Measurements from ENCODE around the gene TRIM15.
"Not testable (repeated sequence)": the region's sequence is repeated elsewhere in the genome, so short reads cannot be mapped to it uniquely, and the experiment has no call there.

Gene TRIM15

DNA sequence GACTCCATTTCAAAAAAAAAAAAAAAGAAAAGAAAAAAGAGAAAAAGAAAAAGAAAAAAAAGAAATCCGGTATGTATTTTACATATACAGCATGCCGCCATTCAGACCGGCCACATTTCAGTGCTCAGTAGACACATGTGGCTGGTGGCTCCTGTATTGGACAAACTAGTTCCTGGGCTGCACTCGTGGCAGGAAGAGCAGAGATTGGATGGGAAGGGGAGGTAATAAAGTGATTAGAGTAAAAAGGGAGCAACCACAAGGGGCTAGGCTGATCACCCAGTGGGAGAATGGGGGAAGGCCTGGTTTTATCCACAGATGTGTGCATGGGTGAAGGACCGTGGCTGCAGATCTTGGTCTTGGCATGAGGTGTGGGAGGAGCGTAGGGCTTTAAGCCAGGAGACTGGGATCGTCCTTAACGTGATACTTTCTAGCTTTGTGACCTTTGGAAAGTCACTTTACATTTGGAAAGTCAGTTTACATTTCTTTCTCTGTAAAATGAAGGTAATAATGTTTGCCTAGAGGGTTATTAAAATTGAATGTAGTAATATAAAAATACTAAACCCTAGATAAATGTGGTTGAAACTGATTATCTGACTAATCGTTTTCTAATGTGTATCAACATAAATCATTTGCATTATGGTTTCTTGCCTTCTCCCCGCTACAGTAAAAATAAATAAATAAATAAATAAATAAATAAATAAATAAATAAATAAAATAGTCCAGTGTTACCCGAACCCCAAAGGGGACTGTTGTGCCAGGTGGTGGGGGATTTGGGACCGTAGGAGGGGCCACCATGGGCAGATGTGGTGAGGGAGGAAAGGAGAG lies 869 bp upstream of the TRIM15 start:
- DNase-seq (ENCODE audit: low read depth in 3 of 3), result no peak

- no peak for DNase-seq (ENCODE audit: low read depth in 3 of 3)
Observed at GRCh38 chr6:30163918-30164654, 740 bp downstream of the TRIM15 start.

- no peak for DNase-seq (ENCODE audit: low read depth in 3 of 3)
Observed at GRCh38 chr6:30164714-30165113, 1.4 kb downstream of the TRIM15 start.

GRCh38 chr6:30165238-30165637 lies 1.9 kb downstream of the TRIM15 start:
- DNase-seq (ENCODE audit: low read depth in 3 of 3), result not testable (repeated sequence)

- peak in 1 of 3 experiments; percentile 9 for DNase-seq (ENCODE audit: low read depth in 3 of 3)
Observed at GRCh38 chr6:30167101-30167500, 3.8 kb downstream of the TRIM15 start.

DNA sequence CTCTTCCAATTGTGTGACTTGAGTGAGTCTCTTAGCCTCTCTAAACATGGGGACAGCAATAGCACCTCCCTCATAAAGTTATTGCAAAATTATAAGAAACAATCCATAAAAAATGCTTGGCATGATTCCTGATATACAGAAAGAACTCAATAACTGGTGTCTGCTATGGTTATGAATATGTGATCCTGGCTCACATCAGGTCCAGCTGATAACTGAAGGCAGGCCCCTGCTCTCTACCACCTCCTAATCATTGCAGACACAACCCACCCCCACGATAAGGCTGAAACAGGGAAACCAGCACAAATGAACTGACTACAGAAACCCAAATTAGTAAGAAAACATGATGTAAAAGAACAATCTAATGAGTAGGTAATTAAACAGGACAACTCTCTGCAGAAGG lies 5.4 kb downstream of the TRIM15 start:
- no peak for DNase-seq (ENCODE audit: low read depth in 3 of 3)

GRCh38 chr6:30169658-30170614 lies 6.6 kb downstream of the TRIM15 start:
- DNase-seq (ENCODE audit: low read depth in 3 of 3), result no peak

DNA sequence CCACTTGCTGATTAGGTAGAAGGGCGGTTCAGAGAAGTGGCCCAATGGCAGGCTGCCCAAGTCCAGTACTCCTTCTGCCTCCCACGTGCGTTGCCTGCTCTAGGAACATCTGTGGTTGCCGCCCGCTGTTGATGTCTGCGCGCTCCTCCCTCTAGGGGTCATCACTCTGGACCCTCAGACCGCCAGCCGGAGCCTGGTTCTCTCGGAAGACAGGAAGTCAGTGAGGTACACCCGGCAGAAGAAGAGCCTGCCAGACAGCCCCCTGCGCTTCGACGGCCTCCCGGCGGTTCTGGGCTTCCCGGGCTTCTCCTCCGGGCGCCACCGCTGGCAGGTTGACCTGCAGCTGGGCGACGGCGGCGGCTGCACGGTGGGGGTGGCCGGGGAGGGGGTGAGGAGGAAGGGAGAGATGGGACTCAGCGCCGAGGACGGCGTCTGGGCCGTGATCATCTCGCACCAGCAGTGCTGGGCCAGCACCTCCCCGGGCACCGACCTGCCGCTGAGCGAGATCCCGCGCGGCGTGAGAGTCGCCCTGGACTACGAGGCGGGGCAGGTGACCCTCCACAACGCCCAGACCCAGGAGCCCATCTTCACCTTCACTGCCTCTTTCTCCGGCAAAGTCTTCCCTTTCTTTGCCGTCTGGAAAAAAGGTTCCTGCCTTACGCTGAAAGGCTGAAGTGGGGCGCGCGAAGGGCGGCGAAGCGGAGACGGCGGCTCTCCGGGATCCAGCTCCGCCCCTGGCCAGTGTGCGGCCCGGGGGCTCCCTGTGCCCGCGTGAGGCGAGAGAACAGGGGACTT lies 8.5 kb downstream of the TRIM15 start:
- no peak for DNase-seq (ENCODE audit: low read depth in 3 of 3)

DNA sequence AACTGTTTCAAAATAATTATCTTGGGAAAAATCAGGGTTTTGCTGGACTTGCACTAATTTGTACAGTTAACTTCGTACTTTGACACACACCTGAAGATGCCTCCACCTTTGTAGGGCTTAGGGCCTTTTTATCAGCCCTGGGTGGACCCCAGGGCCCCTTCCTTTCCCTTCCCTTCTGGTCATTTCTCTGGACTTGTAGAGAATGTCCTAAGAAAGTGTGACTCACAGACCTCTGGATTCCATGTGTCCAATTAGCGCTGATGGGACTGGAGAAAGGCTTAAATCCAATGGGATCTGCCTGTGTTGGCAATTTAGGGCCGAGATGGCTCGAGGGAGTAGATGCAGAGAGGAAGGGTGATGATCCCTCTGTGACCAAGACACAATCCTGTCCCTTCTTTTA lies 9.3 kb downstream of the TRIM15 start:
- no peak for DNase-seq (ENCODE audit: low read depth in 3 of 3)

DNA sequence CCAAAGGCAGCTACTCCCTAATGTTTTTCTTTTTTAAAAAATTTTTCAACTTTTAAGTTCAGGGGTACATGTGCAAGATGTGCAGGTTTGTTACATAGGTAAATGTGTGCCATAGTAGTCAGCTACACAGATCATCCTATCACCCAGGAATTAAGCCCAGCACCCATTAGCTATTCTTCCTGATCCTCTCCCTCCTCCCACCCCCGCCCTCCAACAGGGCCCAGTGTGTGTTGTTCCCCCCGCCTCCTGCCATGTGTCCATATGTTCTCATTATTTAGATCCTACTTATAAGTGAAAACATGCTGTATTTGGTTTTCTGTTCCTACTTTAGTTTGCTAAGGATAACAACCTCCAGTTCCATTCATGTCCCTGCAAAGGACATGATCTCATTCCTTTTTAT lies 12.4 kb downstream of the TRIM15 start:
- no peak for DNase-seq (ENCODE audit: low read depth in 3 of 3)

DNA sequence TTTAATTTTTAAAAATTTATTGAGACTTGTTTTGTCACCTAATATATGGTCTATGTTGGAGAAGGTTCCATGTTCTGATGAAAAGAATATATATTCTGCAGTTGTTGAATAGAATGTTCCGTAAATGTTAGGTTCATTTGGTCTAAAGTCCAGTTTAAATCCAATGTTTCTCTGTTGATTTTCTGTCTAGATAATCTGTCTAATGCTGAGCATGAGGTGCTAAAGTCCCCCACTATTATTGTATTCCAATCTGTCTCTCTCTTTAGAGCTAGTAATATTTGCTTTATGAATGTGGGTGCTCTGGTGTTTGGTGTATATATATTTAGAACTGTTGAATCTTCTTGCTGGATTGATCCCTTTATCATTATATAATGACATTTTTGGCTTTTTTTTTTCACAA lies 15.5 kb downstream of the TRIM15 start:
- no peak for DNase-seq (ENCODE audit: low read depth in 3 of 3)

DNA sequence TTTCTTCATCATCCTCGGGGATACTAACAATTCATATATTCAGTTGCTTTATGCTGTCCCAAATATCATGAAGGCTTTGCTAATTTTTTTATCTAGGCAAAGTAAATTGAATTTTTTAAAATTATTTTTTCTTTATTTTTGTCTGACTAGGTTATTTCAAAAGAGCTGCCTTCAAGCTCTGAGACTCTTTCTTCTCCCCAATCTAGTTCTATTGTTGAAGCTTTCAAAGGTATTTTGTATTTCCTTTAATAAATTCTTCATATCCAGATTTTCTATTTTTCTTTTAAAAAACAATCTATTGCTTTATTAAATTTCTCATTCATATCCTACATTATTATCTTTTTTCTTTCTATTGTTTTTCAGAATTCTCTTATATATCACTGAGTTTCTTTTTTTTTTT lies 16.8 kb downstream of the TRIM15 start:
- DNase-seq (ENCODE audit: low read depth in 3 of 3), result no peak

DNA sequence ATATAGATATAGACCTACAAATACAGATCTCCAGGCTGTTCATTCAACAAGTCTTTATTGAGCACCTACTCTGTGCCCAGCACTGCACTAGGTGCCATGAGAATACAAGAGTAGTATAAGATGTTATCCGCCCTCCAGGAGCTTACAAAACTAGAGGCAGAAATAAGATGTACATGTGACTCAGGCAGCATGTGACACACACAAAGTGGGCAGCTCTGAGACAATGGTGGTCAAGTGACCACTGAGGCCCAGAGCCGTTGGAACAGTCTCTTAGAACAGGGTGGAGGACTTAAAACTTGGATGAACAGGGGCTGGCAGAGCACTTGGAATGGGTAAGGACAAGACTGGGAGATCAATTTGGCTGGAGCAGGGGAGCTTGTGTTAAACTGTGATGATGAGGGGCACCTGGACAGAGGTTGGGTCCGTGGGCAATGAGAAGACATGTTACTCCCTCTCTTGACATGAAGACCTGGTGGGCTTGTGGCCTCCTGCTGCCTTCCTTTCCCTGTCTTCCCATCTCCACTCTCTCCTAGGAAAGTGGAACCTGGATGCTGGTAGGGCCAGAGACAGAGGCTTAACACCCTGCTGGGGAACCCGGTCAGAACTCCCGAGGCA lies 21.2 kb downstream of the TRIM15 start:
- no peak for DNase-seq (ENCODE audit: low read depth in 3 of 3)

GRCh38 chr6:30185846-30186484 lies 22.6 kb downstream of the TRIM15 start:
- no peak for DNase-seq (ENCODE audit: low read depth in 3 of 3)

DNA sequence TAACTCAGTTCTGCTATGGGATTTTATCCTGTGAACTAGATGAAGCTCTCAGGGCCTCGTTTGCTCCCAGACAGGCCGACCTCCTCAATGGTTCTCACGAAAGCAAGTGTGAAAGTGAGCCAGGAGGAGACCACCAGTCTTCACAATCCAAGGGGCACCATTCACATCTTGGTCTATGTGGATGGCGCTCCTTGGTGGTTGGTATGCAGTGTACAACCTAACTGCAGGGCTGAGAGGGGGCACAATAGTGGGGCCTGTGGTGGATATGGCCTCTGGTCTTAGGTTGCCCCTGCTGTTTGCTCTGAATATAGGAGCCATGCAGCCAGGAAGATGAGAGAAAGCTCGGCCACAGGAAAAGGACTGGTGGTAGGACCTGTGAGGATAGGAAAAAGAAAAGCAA lies 25.2 kb downstream of the TRIM15 start:
- no peak for DNase-seq (ENCODE audit: low read depth in 3 of 3)

- DNase-seq (ENCODE audit: low read depth in 3 of 3), result no peak
Observed at GRCh38 chr6:30192076-30192475, 28.7 kb downstream of the TRIM15 start.

DNA sequence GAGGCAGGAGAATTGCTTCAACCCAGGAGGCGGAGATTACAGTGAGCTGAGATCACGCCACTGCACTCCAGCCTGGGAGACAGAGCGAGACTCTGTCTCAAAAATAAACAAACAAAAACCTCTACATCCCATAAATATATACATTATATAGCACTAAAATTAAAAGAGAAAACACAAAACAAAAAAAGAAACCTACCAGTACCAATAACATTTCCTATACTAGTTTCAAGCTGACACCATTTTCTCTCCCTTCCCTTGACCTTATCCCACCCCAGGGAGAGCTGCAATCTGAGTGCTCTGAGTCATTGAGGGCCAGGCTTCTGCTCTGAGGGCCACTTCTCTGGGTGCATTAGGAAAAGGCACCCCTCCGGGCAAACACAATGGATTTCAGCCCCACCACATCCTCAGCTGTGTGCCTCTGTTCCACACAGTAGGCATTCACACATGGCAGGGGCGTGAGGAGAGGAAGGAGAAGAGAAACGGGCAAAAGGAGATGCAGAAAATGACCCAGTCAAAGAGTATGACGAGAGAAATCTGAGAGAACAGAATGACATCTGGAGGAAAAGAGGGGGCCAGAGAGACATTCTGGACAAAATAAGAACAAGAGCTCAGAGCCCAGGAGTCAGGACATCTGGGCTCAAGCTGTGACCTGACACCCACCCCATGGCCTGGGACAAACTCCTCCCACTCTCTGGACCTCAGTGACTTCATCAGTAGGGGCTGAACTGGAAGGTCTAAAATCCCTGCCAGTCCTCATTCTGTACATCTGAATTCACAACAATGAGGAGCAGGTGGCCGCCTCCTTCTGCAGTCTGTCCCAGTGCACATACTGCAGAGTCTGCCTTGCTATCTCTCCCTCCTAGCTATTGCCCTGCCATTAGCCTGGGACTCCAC lies 31.7 kb downstream of the TRIM15 start:
- DNase-seq (ENCODE audit: low read depth in 3 of 3), result no peak

GRCh38 chr6:30195951-30196350 lies 32.6 kb downstream of the TRIM15 start:
- no peak for DNase-seq (ENCODE audit: low read depth in 3 of 3)

- no peak for DNase-seq (ENCODE audit: low read depth in 3 of 3)
Observed at GRCh38 chr6:30196376-30196775, 33.0 kb downstream of the TRIM15 start.
